HG03139 (cell line): ENCODE measurements around the gene ZNF175.

ENCODE experiments used
- ATAC-seq: cut with Tn5 transposase; IDR thresholded peaks from one replicate; pipeline ENCODE4 v1.9.1; 2021; ENCODE audit not compliant: unreplicated experiment

ZNF175 gene

DNA sequence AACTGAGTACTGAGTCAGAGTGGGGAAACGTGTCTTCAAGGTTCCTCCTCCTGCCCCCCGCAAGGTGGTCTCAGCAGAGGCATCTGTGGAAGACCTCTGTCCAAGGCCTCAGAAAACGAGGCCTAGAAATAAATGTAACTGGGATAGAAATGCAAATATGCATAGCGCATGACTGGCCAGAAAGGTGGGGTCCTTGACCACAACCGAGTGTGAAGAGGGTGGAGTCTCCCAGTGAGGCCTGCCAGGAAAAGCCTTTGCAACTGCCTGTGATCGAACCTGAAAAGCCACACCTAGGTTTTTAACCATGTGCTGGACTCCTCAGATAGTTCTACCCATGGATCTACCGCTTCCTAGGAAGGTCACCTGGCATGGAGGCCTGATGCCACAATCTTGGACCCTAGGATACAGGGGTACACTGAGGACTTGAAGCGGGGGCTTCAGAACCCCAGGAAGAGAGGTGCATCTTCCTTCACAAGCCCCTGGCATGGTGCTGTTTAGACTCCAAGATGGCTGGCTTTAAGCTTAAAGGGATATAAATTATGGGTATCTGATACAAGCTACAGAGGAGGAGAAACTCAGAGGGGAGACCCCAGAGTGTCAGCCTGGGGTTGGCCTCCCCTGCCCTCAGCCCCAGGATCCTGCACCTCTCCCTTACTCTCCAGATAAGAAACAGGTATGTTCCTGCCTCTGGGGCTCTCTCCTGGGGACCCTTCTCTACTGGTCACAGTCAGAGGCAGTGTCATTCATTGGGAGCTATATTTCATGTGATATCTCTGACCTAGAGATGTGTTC, 21.4 kb upstream of the ZNF175 start:
- ATAC-seq, result no peak

DNA sequence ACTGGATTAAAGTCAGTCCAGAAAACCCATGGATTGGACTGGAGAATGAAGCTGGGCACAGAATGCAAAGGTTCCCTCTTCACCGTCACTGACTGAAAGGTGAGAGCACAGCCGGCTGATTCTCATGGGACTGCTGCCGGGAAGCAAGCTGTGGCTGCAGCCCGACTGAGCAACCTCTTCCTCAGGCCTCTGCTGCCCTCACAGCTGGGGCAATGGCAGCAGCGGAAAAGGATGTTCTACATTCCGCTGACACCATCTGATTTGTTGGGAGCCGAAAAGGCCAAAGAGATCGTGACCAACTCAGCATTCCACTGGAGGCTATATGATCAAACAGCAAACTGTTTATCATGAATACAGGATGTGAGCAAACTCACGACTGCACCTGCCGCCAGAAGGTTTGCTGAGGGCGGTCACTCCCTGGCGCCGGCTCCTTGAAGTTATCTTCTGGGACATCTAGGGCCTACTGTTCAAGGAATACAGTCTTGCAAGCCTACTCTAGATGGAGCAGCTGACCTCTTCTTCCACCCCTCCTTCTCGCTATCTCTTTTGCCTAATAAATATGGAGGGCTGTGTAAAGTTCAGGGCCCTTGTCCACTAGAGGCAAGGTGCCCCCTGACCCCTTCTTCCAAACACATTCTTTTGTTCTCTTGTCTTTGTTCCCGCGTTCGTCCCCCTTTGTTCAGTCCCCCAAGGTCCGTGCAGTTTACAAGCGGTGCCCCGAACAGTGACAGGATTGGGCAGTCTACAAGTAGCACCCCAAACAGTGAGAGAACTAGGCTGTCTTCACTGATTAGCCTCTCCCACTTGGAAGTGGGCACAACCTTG, 20.0 kb upstream of the ZNF175 start:
- ATAC-seq, result no peak

DNA sequence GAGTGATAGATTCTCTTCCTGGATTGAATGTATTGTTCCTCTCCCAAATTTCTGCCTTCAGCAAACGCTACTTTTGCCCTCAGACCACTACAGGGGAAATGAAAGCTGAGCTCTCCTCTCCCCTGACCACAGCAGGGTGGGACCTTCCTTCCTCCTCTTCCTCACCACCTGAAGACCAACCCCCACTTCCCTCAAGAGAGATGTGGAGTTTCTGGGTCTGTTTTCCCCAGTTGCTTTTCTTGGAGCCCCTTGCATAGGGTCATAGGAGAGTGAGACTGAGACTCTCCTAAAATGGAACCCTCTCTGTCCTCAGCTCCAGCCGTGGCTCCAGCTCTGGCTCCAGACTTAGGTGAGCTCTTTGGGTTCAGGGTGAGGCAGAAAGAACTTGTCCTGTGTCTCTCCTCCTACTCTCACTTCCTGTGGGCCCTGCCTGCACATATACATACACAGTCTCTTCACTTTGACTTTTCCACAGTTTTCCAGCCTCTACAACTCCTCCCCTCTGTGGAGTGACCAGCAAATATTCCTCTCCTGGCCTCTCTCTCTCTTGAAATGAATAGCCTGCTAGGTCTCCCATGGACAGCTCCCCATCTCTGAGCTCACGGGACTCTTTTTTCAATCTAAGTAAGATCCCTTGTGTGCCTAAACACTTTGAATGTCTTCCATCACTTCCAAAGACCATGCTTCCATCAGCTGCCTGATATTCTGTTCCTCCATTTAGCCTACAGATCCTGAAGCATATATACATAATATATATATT, 19.2 kb upstream of the ZNF175 start:
- ATAC-seq, result no peak

DNA sequence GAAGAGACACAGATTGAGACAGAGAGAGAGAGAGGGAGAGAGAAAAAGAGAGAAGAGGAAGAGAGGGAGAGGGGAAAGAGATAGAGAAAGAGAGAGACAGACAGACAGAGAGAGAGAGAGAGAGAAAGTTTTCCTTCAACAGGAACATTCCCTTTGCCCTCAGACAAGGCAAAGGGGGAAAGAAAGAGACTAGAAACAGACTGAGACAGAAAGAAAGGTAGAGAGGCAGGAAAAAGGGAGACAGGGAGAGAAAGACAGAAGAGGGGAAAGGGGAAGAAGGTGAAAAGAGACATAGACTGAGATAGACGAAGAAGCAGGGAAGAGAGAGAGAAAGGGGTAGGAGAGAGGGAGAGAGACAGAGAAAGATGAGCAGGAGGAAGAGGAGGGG, 18.5 kb upstream of the ZNF175 start:
- ATAC-seq, result no peak

DNA sequence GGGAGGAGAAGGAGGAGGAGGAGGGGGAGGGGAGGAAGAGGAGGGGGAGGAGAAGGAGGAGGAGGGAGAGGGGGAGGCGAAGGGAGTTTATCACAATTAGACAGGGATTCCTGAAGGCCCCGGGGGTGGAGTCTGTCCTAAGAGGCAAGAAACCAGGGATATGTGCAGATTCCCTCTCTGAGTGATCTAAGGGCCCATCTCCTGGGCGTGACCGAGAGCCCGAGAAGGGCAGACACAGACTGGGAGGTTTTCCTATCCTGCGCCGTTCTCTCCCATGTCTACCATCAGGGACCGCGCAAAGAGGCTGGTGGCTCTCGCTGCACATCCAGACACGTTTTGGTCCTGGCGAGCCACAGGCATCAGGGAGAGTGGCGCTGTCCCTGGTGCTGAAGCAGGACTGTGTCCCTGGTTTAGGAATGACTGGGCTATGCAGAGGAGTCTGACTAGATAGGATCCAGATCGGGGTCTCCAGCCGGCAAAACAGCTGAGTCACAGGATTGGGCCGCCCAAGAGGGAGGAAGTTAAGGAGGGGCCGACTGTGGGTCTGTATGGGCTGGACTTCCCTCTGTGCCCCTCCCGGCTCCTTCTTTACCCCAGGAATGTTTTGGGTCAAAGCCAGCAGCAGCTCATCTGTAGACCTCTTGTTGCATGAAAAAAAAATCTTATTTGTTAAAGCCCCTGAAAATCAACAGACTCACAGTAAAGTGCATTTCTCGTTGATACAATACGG, 17.9 kb upstream of the ZNF175 start:
- ATAC-seq, result no peak

DNA sequence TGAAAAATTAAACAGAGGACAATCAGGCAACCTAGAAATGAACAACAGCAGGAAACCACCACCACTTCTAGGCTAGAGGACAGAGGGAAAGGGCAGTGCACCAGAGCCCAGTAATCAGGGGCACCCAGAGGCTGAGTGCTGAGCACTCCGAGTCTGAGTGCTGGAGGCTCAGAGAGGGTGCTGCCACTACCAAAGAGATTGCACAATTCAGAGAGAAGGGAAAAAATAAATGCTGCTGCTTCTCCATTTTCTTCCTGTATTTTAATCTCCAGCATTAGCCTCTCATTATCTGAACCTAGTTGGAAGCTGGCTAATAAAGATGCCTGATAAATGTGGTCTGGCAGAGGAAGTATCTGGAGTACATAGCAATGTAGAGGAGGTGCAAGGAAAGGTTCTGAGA, 11.8 kb upstream of the ZNF175 start:
- ATAC-seq, result no peak

DNA sequence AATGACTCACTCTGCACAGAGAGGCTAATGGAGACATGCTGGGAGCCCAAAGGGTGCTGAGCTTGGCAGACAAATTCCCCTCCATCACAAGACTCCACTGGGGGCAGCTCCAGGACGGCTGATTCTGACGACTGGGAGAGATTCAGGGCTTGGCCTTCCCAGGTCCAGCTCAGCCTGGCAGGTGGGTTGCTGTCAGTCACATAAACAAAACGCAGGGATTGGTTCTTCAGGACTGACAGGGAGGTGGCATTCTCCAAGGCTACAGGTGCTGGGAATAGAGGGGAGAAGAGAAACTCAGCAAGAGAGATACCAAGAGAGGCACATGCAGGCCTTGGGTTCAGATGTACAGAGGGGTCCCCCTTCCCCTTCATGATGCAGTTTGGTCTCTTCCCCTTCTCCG, 10.7 kb upstream of the ZNF175 start:
- no peak for ATAC-seq

DNA sequence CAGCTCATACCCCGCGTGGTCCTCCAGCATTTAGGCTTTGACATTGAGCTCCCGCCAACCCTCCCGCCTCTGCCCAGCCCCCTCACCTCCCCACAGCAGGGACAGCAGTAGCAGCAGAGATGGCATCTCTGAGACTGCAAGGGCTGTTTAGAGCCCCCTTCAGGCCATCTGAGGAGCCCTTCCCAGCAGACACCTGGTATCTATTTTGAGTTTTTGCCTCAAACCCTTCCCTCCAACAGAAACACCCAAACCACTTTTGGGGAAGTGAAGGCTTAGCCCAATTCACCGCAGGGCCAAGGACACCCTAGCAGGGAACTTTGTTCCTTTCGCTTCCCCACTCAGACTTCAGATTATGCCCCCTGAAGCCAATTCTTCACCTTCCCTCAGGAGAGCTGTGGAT, 6.3 kb upstream of the ZNF175 start:
- ATAC-seq, result no peak

DNA sequence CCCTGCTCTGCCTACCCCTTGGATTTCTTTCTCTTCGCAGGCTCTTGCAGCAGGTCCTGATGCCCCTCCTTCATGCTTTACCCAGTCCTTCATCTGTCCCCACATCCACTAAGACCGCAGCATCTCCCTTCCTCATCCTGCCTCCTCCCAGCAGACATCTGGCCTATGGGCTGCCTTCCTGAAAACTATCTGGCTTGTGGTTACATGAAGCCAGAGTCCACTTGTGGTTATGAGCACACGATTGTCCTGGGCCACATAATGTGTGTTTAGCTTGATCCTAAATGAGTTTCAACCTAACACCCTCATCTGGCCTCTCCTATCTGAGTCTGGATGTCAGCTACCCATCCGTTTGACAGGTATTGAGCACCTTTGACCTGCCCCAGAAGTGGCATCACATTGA, 5.5 kb upstream of the ZNF175 start:
- ATAC-seq, result no peak

DNA sequence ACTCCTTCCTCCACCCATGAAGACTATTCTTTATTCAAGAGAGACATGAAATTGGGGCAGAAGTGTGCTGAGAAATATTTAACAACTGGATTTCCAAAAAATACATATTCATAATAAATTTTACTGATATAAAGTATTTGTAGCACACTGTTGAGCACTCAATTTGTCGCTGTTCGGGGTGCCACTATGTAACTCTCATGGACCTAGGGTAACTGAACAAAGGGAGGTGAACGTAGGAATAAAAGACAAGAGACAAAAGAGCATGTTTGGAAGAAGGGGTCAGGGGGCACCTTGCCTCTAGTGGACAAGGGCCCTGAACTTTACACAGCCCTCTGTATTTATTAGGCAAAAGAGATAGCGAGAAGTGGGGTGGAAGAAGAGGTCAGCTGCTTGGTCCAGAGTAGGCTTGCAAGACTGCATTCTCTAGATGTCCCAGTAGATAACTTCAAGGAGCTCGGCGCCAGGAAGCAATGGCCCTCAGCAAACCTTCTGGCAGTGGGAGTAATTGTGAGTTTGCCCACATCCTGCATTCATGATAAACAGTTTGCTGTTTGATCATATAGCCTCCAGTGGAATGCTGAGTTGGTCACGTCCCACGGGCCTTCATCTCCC, 4.5 kb upstream of the ZNF175 start:
- no peak for ATAC-seq

DNA sequence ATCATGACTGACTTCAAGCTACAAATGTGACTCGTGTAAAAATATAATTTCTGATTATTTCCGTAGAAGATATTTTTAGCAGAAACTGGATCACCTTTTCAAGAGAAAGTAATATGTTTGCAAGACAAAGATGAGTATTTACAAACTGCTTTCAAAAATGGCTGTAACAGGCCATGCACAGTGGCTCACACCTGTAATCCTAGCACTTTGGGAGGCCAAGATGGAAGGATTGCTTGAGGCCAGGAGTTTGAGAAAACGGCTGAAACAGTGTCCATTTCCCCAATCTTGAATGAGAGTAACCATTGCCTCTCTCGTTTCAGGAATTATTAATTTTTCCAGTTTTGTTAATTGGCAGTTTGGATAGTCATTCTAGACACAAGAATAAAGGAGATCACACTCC, 3.5 kb upstream of the ZNF175 start:
- no peak for ATAC-seq

DNA sequence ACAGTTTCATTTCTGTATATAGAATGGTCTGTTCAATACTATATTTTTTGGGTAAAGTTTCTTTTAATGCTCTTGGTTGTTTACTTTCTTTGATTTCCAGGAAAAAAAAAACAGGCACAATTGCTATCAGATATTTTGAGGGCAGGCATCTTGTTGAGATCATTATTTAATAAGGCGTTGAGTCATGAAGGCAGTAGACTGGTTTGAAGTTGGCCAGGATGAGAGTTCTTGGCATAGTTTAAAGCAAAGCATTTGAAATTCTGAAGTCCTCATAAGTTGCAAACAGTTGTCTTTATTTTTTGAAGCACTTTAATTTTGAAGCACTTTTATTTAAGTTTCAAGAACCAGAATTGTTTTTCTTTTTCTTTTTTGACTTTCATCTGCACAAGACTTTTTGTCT, 2.6 kb upstream of the ZNF175 start:
- ATAC-seq, result no peak

DNA sequence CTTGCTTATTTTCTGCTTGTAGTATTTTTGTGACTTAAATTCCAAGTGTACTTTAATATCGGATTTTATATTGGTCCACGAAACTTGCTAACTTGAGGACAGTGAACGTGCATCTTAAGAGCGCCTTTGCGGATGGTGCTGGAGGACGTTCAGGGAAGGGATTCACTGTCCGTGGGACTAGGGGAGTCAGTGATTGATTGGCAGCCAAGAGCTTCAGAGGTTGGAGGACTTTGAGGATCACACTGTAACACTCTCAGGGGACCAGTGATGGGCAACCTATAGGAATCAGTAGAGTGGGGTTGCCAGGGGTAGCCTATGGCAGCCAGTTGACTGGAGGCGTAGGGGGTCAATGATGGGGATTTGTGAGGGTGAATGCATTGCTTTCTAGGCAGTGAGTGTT, 516 bp downstream of the ZNF175 start:
- ATAC-seq, result no peak

DNA sequence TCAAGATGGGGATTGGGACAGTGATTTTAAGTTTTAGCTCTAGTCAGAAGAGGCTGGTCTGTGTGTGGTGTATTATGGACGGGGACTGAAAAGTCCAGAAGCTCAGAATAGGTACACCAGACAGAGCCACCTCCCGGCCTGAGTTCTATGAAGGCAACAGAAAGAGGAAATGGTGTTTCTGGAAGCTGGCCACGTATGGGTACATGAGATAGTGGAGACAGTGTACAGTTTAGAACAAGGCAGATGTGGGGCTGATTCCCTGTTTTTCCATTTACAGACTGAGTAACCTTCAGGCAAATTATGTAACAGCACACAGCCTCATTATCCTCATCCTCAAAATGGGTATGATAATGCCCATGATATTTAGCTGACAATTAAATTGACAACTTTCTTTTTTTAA, 1.3 kb downstream of the ZNF175 start:
- ATAC-seq, result no peak

DNA sequence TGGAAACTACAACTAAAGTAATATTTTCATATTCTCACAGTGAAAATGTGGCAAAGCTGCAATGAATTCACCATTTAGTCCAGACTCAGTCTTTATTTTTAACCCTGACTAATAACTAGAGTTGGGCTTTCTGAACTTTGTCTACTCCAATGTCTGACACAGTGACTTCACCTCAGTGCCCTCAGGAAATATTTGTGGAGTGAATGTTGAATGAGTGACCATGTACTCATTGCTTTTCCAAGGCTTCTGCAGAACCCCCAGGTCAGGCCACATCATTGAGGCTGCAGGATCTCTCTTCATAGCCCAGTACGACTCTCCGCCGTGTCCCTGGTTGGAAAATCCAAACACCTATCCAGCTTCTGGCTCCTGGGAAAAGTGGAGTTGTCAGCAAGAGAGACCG, 1.8 kb downstream of the ZNF175 start:
- no peak for ATAC-seq

DNA sequence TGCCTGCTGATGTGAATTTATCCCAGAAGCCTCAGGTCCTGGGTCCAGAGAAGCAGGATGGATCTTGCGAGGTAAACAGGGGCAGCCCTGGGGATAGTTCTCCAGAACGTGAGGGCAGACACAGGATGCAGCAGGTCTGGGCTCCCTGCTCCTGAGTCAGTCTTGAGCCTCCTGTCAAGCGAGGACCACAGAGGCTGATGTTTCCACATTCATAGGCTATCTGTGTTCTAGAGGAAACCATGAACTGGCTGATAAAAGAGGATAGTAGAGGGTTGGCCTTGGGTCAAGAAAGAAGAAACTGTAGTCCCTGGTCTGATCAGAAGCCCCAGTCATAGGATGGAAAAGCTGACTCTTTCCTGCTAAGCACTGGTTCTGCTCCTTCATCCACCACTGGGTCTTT, 2.2 kb downstream of the ZNF175 start:
- ATAC-seq, result no peak

DNA sequence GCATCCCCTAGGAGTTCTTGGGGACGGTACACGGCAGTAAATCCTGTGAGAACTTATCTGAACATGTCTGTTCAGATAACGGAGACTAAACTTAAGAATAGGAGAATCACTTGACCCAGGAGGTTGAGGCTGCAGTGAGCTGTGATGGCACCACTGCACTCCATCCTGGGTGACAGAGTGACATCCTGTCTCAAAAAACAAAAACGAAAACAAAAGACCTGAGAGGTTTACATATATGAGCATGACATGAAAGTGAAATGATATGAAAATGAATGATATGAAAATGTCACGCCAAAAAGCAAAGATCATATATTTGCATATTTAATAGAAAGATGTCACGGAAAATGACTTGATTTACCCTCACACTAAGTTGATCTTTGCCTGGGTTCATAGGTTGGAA, 5.8 kb downstream of the ZNF175 start:
- no peak for ATAC-seq

DNA sequence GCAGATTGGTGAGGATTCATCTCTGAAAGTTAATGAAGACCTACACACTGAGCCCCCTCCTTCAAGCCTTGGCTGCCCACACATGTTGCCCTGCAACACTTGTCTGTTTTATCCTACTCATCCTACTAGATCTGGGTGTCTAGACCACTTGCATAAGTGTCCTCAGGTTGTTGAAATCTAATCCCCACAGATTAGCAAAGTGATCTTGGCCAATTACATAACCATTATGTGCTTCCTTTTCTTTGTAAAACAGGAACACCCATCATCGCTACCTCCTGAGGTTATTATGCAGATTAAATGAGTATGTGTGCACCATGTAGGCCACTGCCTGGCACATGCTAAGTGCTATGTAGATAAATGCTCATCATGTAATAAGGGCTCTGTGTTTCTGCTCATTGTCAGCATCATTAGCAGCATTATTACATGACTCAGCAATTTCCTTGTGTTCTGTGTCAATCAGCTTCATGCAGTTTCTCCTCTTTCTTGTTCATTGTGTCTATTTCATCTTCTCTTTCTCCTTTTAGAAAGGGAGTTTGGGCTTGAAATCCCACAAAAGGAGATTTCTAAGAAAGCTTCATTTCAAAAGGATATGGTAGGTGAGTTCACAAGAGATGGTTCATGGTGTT, 15.1 kb downstream of the ZNF175 start:
- no peak for ATAC-seq

DNA sequence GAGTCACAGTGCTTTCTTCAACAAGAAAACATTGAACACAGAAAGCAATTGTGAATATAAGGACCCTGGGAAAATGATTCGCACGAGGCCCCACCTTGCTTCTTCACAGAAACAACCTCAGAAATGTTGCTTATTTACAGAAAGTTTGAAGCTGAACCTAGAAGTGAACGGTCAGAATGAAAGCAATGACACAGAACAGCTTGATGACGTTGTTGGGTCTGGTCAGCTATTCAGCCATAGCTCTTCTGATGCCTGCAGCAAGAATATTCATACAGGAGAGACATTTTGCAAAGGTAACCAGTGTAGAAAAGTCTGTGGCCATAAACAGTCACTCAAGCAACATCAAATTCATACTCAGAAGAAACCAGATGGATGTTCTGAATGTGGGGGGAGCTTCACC, 15.7 kb downstream of the ZNF175 start:
- no peak for ATAC-seq
